HG03378 (cell line): ENCODE data around the gene RBSN.

Source experiments
- ATAC-seq: cut with Tn5 transposase; IDR thresholded peaks from one replicate; pipeline ENCODE4 v1.9.1; 2021; ENCODE audit warnings: mild to moderate bottlenecking, moderate library complexity; ENCODE audit not compliant: unreplicated experiment

The RBSN gene

DNA sequence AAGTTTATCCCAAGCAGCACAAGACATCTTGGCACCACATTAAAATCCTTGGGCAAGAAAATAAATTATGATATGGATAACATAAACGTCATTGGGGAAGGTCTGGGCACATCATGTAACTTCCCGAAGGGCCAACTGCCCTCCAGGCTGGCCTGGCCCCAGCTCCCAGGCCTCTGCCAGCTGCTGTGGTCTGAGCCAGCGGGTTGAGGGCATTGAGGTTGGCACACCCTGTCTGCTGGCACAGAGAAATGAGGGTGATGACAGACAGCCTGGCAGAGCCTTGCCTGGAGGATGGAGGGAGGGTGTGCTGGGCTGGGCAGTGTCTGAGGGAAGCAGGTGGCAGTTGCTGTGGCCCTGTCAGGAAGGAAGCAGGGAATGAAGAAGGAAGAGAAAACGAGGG lies 3.3 kb upstream of the RBSN start:
- ATAC-seq, result no peak

GRCh38 chr3:15099364-15100098 lies 583 bp upstream of the RBSN start:
- peak; percentile 11 for ATAC-seq

DNA sequence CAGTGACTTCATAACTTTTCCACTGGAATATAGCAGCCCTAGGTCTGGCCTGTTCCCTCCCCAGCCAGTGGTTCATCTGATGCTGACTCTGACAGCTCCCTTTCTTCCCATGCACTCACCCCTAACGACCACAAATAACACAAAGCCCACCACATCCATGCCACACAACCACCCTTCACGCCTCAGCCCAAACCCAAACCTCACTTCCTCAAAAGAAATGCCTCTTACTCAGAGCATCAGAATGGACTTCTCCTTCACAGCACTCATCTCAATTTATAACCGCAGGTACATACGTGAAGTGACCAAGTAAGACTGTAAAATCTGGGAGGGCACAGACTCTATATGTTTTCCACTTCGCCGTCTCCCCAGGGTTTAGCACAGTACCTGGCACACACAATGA lies 1.1 kb downstream of the RBSN start:
- no peak for ATAC-seq

DNA sequence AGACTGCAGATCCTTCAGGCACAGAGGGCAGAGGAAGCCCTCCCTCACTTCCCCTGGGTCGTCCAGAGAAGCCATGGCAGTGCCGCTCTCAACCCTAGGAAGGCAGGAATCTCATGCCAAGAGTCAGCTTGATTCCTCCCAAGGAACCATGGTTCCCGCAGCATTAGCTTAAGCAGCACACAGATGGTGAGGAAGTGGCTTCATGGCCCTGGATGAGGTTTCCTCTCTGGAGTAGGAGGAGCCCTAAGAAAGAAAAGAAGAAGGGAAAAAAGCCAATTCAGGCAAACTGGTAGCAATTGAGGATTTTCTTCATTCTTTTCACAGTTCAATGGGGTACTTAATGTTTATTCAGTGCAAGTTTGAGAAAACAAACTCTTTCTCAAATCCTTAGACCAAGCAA lies 2.9 kb downstream of the RBSN start:
- ATAC-seq, result no peak

DNA sequence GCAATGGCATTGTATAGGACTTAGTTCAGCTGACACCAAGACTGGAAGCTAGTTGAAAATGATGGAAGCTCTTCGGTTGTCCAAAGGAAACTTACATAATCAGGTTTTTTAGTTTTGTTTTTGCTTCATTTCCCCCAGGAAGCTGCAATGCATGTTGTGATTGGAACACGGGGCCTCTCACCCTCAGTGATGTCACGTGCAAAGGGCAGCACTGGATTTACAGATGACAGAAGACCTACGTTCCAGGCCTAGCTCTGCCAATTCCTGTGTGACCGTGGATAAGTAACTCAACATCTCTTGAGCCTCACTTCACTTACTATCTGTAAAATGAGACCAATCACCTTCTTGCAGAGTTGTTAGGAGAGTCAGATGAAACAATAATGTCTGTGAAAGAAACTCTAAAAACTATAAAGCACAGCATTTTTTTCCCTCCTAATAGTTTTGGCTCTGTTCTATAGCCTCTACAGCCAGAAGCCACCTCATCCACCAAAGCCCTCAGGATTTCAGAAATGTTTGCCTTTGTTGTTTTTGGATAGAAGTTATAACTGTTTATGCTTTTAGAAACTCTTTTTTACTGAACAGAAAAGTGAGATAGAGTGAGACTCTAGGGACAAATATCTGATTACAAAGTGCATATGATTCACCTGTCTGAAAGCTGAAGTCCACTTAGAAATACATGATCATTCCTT lies 4.6 kb downstream of the RBSN start:
- ATAC-seq, result no peak

DNA sequence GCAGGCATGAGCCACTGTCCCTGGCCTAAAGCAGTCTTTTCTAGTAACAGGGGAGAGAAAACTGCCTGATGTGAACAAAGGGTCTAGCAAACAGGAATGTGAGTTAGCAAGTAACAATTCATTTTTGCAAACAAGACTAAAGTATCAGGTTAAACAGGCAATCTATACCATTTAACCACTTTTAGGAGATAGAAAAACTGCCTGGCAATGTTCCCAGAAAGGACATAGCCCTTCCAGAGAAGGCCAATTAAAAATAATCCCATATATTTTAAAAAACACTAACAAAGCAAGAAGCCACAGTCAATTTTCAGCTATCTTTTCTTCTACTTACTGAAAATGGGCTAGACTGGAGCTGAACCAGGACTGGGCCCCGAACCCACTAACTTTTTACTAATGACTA lies 6.3 kb downstream of the RBSN start:
- no peak for ATAC-seq

GRCh38 chr3:15091575-15091974 lies 7.4 kb downstream of the RBSN start:
- ATAC-seq, result no peak

DNA sequence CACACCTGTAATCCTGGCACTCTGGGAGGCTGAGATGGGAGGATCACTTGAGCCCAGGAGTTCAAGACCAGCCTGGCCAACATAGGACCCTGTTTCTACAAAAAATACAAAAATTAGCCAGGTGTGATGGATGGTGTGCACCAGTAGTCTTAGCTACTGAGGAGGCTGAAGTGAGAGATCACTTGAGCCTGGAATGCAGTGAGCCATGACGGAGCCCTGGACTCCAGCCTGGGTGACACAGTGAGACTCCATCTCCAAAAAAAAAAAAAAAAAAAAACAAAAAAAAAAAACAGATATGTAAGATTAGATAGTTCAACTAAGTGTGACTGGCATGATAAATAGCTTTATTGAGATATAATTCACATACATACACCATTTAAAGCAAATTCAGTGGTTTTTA lies 9.7 kb downstream of the RBSN start:
- ATAC-seq, result no peak

- no peak for ATAC-seq
Measured at GRCh38 chr3:15086699-15087098, 12.2 kb downstream of the RBSN start.

GRCh38 chr3:15086263-15086662 lies 12.7 kb downstream of the RBSN start:
- ATAC-seq, result no peak

DNA sequence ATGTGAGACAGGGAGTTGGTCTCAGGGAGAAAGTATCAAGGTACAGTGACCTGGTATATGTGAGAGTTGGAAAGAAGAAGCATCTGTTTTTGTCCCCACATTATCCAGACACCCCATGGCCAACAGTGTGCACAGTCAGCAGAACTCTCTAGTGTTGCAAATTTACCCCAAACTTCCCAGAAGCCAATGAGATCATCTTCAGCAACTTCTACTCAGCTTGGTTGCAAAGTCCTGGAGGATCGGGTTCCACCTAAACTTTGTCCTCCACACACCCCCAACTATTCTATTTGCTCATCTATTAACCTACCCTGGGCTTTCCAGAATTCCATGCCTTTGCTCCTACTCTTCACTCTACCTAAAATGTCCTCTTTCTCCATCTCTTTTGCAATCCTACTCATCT lies 15.7 kb downstream of the RBSN start:
- no peak for ATAC-seq

- no peak for ATAC-seq
Measured at GRCh38 chr3:15081960-15082664, 16.8 kb downstream of the RBSN start.

DNA sequence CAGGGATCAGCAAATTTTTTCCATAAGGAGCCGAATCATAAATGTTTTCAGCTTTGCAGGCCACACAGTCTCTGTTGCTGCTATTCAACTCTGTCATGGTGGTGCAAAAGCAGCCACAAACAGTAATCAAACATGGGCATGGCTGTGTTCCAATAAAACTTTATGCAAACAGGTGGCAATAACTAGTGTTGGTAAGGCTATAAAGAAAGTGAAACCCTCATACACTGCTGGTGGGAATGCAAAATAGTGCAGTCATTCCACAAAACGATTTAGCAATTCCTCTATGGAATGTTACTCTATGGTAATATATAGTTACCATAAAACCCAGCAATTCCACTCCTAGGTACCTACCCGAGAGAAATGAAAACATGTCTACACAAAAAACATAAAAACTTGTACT lies 19.9 kb downstream of the RBSN start:
- no peak for ATAC-seq

GRCh38 chr3:15074500-15074899 lies 24.4 kb downstream of the RBSN start:
- ATAC-seq, result no peak

- ATAC-seq, result no peak
Measured at GRCh38 chr3:15071699-15072098, 27.2 kb downstream of the RBSN start.

DNA sequence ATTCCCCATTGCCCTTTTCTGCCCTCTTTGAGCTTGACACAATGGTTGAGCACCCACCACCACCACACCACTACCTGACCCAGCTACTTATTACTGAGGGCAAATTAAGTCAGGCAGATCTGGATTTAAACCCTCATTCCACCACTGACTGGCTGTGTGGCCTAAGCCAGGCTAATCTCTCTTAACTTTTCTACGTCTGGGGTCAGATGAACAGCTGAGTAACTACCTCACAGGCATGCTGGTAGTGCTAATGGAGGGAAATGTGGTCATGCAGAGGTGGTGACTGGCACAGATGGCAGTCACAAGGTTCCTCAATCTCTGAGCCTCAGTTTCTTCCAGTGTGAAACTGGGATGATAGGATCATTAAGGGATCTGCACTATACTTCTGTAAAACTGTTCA lies 29.5 kb downstream of the RBSN start:
- no peak for ATAC-seq

- no peak for ATAC-seq
Measured at GRCh38 chr3:15066467-15066866, 32.5 kb downstream of the RBSN start.

- peak; percentile 7 for ATAC-seq
Measured at GRCh38 chr3:15065550-15066007, 33.4 kb downstream of the RBSN start.

- peak; percentile 85 for ATAC-seq
Measured at GRCh38 chr3:15064835-15065549, 34.0 kb downstream of the RBSN start, which contains the start of gene MRPS25. MRPS25 (minus strand) TSS chr3:15065315; CDS start chr3:15065194, 121 bp downstream.

DNA sequence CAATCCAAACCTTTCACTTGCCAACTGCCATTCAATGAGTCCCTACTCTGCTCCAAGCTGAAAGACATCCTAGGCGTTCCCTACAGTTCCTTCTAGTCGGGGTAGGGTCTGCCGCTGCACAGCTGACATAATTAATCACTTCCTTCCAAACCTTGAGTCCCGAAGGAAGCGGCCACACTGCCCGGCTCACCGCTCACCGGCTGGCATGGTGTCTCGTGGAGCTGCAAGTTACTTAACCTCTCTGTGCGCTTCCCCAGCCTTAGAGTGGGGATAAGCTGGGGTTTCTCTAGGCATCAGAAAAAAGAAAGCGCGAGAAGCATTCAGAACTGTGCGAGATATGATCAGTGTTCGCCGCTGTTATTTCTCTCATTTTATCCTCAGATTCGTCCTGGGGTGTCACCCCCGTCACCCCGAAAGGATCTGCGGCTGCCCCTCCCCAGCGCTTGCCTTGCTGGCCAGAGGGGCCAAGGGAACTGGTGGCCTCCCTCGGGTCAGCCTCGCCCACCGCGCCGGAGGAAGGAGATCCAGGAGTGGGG lies 34.6 kb downstream of the RBSN start:
- ATAC-seq, result peak; percentile 19
